ENCODE results near the gene AP5S1.

Gene AP5S1

GRCh38 chr20:3876676-3877075 lies 56.3 kb downstream of the AP5S1 start:
- no peak for DNase-seq (ENCODE audit: low read depth)
